ENCODE measurements around the gene CEP20.
"Not testable (repeated sequence)": the region's sequence is repeated elsewhere in the genome, so short reads cannot be mapped to it uniquely, and the experiment has no call there.

Gene CEP20

GRCh38 chr16:15857724-15858560 lies 30.5 kb downstream of the CEP20 start:
- peak; percentile 52 for DNase-seq

DNA sequence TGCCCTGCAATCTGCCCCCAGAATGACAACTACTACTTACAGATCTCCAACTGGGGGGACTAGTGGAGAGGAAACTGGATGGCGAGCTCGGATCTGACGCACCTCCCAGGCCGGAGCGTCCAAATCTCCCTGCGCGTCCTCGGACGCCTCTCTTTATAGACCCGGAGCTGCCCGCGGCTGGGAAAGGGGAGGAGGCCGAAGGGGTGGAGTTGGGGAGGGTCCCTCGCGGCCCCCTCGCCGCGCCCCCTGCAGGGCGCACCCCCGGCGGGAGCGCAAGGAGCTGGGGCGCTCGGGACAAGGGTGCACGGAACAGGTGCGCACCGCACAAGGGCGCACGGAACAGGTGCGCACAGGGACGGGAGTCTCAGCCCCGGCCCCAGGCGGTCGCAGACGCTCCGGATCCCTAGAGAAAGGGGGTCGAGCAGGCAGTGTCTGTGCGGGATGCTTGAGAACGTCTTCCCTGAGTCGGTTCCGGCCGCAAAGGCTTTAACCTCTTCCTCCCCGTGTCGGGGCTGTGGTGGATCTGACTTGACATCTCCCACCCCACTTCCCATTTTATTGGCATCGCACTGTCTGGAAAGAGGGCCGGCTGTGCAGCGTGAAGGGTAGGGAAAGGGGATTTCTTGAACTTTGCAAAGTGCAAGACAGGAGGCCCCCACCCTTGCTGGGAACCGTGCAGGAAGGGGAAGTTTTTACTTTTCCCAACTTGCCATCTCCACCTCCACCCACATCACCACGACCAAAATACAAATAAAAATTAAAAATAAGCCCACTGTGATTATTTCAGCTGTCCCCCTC lies 31.3 kb downstream of the CEP20 start, which contains the start of gene MYH11:
Gene MYH11, minus strand, starts transcription at position 128 of the 798 bp plus-strand sequence. CDS start 18,776 bp downstream, outside the sequence.
- no peak for DNase-seq

- no peak for DNase-seq
Observed at GRCh38 chr16:15856182-15856581, 32.2 kb downstream of the CEP20 start.

DNA sequence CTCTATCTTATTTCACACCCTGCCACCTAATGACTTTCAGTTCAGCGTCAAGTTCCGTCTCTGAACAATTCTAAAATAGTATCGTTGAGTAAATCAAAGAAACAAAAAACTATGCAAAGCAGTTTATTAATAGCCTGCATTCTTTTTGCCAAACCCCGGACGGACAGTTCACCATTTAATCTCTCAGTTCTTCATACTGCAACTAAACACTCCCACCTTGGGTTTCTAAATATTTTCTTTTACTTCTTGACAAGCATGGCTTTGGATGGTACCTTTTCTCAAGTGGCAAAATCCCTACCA lies 32.7 kb downstream of the CEP20 start:
- DNase-seq: no peak

DNA sequence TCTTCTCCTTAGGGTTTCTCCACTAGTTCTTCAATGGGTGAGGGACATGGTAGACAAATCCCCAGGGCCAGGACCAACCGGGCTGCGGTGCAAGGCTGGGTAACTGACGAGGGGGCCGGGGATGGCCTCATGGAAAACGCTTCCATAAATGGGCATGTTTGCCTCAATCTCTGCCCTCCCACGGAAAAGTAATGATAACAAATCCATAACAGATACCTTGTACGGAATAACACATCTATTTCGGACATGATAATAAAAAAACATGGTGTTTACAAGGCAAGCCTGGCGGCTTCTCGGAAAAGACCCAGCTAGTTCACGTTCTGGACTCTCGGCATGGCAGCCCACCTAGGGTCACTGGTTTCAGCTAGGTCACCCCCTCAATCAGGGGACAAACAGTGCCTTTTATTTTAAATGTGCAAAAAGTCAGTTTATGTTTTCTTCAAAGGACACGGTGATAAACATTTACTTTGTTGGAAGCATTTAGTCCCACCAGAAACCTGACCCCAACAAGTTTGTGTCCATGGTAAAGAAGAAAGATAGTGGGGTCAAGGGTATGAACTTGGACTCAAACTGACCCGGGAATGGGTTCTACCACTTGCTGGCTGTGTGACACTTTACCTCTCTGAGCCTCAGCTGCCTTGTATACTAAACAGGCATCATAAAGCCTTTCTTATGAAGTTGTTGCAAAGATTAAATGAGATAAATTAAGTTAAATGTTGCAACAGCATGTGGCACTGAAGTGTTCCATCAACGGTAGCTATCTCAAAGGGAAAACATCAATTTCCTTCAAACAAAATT lies 33.3 kb downstream of the CEP20 start:
- no peak for DNase-seq

DNA sequence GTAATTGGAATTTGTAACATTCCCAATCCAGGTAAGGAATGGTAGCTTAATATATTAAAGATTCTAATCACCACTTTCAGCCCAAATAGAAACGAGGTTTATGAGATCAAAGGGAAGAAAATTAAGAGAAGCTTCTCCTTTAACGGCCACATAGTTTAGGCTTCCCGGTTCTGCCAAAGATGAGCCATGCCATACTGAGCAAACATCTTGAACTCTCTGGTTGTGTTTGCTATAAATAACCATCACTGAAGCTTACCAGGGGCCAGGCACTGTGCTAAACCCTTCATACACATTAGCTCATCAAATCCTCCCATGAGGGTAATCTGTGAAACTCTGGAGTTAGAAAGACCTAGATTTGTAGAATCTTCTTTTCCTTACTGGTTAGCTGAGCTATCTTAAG lies 34.3 kb downstream of the CEP20 start:
- no peak for DNase-seq

GRCh38 chr16:15853021-15853420 lies 35.4 kb downstream of the CEP20 start:
- no peak for DNase-seq

DNA sequence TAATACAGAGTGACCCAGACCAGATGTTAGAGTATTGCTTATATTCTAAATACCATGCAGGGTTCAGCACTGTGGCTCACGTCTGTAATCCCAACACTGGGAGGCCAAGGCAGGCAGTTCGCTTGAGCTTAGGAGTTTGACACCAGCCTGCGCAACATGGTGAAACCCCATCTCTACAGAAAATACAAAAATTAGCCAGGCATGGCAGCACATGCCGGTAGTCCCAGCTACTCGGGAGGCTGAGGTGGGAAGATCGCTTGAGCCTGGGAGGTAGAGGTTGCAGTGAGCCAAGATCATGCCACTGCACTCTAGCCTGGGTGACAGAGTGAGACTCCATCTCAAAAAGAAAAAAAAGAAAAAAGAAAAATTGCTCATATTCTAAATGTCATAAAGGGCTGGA lies 37.8 kb downstream of the CEP20 start:
- DNase-seq: not testable (repeated sequence)

GRCh38 chr16:15849209-15849981 lies 39.0 kb downstream of the CEP20 start:
- no peak for DNase-seq

DNA sequence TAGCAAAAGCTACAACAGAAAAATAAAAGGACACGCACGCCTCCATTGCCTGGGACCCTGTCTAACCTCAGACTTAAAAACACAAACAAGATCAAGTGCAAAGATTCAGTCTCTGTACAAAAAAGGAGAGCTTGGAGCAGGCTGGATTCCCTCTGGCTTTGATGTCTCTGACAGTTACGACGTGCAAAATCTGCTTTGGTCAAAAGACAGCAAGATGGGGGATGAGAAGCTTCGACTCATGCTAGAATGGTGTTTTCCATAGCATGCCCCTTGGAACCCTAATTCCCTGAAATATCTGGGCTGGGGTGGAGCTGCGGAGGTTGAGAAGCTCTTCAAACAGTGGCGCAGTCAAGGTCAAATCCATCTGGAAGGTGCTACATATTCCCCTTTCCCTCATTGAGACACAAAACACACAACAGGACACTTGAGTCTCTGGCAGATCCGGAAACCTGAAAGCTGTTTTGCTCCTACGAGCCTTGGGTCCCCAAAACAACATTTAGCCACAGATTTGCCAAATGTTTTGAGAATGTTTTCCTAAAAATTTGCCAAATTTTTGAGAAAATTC lies 40.7 kb downstream of the CEP20 start:
- no peak for DNase-seq

GRCh38 chr16:15846510-15846909 lies 41.9 kb downstream of the CEP20 start:
- DNase-seq: no peak

- DNase-seq: no peak
Observed at GRCh38 chr16:15843635-15844279, 44.6 kb downstream of the CEP20 start.

DNA sequence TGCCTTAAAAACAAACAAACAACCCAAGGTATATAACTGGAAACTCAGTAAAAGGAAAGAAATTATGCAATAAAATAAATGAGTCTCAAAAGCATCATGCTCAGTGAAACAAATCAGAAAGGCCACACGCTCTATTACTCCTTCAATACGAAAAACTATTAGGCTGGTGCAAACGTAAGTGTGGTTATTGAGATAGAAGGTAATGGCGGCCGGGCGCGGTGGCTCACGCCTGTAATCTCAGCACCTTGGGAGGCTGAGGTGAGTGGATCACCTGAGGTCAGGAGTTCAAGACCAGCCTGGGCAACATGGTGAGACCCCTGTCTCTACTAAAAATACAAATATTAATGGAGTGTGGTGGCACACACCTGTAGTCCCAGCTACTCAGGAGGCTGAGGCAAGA lies 49.2 kb downstream of the CEP20 start:
- DNase-seq: not testable (repeated sequence)

- DNase-seq: no peak
Observed at GRCh38 chr16:15837761-15838160, 50.6 kb downstream of the CEP20 start.

- DNase-seq: no peak
Observed at GRCh38 chr16:15836965-15837611, 51.3 kb downstream of the CEP20 start.

- DNase-seq: no peak
Observed at GRCh38 chr16:15836074-15836473, 52.3 kb downstream of the CEP20 start.

DNA sequence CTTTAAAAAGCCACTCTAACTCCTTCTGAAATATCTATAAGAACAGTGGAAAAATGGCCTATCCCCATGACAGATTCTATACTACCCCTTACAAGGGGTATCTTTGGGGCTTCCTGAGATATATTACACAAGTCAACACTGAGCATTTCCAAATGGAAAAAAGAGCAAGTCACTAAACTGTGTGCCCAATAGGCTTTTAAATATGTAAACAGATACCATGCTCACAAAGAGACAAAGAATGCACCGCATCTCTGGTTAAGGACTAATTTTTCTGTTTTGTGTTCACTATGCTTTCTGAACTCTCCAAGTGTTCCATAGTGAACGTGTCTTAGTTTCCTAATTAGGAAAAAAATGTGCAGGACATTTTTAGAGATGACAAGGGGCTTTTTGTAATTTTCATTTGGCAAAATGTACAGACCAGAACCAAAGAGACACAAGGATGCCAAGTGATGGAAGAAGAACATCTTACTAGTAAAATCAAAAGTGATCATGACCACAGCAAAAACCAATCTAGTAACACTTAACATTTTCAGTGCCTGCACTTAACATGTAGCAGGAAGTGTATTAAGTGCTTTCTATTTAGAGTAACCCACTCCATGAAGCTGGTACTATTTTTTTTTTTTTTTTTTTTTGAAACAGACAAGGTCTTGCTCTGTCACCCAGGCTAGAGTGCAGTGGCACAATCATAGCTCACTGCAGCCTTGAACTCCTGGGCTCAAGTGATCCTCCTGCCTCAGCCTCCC lies 53.1 kb downstream of the CEP20 start:
- no peak for DNase-seq

DNA sequence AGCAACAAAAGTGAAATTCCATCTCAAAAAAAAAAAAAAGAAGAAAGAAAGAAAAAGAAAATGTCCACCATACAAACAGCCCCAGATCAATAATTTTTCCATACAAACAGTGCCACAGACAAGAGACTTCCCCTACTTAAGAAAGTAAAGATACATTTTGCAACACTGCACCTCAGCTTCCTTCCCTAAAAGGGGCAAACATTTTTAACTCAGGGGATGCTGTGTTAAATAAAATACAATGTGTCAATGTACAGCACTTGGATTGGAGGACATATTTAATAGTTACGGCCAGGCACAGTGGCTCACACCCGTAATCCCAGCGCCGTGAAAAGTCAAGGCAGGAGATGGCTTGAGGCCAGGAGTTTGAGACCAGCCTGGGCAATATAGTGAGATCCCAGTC lies 53.9 kb downstream of the CEP20 start:
- no peak for DNase-seq

- DNase-seq: no peak
Observed at GRCh38 chr16:15833541-15833940, 54.9 kb downstream of the CEP20 start.

- no peak for DNase-seq
Observed at GRCh38 chr16:15832241-15832640, 56.2 kb downstream of the CEP20 start.
